Measurements from ENCODE around the gene RNPEP. TPM values are rescaled to one million over a fixed set of nuclear protein-coding genes. Genes with fewer than 3 reads are reported as not detected.

Gene RNPEP
- total RNA-seq, 1 experiment from 2014 or later, result 57.4 TPM

DNA sequence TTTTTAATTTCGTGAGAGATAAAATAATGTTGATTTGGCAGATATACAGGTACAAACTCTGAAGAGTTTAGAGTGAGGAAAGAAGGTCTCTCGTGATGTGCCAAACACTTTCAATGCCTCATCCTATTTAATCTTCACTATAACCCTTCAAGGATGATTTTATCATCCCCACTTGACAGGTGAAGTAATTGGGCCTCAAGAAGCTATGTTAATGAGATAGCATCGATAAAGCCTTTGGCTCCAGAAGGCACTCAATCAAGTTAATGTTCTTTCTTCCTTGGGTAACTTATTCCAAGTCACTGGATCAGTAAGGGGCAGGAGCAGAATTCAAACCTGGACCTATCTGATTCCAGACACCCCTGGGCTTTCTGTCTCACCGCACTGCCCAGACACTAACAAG lies 43.3 kb upstream of the RNPEP start:
- peaks cover 16% of the 10 kb centered on the region for H3K4me1 Mint-ChIP-seq
- TF ChIP-seq, protein P1, sequence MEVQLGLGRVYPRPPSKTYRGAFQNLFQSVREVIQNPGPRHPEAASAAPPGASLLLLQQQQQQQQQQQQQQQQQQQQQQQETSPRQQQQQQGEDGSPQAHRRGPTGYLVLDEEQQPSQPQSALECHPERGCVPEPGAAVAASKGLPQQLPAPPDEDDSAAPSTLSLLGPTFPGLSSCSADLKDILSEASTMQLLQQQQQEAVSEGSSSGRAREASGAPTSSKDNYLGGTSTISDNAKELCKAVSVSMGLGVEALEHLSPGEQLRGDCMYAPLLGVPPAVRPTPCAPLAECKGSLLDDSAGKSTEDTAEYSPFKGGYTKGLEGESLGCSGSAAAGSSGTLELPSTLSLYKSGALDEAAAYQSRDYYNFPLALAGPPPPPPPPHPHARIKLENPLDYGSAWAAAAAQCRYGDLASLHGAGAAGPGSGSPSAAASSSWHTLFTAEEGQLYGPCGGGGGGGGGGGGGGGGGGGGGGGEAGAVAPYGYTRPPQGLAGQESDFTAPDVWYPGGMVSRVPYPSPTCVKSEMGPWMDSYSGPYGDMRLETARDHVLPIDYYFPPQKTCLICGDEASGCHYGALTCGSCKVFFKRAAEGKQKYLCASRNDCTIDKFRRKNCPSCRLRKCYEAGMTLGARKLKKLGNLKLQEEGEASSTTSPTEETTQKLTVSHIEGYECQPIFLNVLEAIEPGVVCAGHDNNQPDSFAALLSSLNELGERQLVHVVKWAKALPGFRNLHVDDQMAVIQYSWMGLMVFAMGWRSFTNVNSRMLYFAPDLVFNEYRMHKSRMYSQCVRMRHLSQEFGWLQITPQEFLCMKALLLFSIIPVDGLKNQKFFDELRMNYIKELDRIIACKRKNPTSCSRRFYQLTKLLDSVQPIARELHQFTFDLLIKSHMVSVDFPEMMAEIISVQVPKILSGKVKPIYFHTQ (CRISPR knock-in tag; IDR thresholded peaks at IDR 0.05), result no peak
- TF ChIP-seq GABPB1 (CRISPR knock-in tag; IDR thresholded peaks at IDR 0.05), result no peak
- TF ChIP-seq SMAD3 (CRISPR knock-in tag; IDR thresholded peaks at IDR 0.05; ENCODE audit: borderline replicate concordance), result no peak
- TF ChIP-seq PRDM15 (CRISPR knock-in tag; IDR thresholded peaks at IDR 0.05), result no peak
- no peak for TF ChIP-seq ZNF219 (CRISPR knock-in tag; IDR thresholded peaks at IDR 0.05; ENCODE audit: borderline replicate concordance)
- no peak for TF ChIP-seq ZNF396 (CRISPR knock-in tag; IDR thresholded peaks at IDR 0.05; ENCODE audit: borderline replicate concordance)
- TF ChIP-seq ATF6 (CRISPR knock-in tag; IDR thresholded peaks at IDR 0.05), result no peak
- no peak for TF ChIP-seq SMAD4 (CRISPR knock-in tag; IDR thresholded peaks at IDR 0.05)
- TF ChIP-seq PRRX2 (CRISPR knock-in tag; IDR thresholded peaks at IDR 0.05), result no peak
- no peak for TF ChIP-seq AFF4 (CRISPR knock-in tag; IDR thresholded peaks at IDR 0.05; ENCODE audit: borderline replicate concordance)
- TF ChIP-seq NFATC4 (CRISPR knock-in tag; IDR thresholded peaks at IDR 0.05), result no peak
- TF ChIP-seq ATF2 (CRISPR knock-in tag; IDR thresholded peaks at IDR 0.05; ENCODE audit: borderline replicate concordance, low read depth), result no peak
- no peak for TF ChIP-seq IRF2 (CRISPR knock-in tag; IDR thresholded peaks at IDR 0.05; ENCODE audit: borderline replicate concordance, low read depth)
- TF ChIP-seq FOXP4 (CRISPR knock-in tag; IDR thresholded peaks at IDR 0.05), result no peak
- no peak for TF ChIP-seq TP53 (CRISPR knock-in tag; IDR thresholded peaks at IDR 0.05)
- no peak for TF ChIP-seq GTF2I (CRISPR knock-in tag; conservative IDR thresholded peaks at IDR 0.05)
- TF ChIP-seq ZNF512 (CRISPR knock-in tag; IDR thresholded peaks at IDR 0.05; ENCODE audit: borderline replicate concordance), result no peak
- H3K4me3 Mint-ChIP-seq, result no peak overlapping the region
- H3K36me3 Mint-ChIP-seq, result no peaks in the 10 kb centered on the region
- no peak for ATAC-seq
- H3K27me3 Mint-ChIP-seq (ENCODE audit: low read depth), result peaks cover 2% of the 10 kb centered on the region; the same call in 1 of the 2 replicates
- H3K9me3 Mint-ChIP-seq, result no peaks in the 10 kb centered on the region
- ChIA-PET CTCF (interaction anchor here (1.2 to 1.8 kb wide), 2 partner anchors 44 to 67 kb away, joined by 5 to 10 read pairs; no protein-coding TSS in a partner anchor), POLR2A (no interaction called here)
- no peak for DNase-seq (ENCODE audit: low spot score)
- no peak overlapping the region for H3K27ac Mint-ChIP-seq

Data from WTC11 (cell line).